Uterine smooth muscle cell (primary cell): ENCODE data around the gene USP10. TPM values are rescaled to one million over a fixed set of nuclear protein-coding genes. Genes with fewer than 3 reads are reported as not detected.

ENCODE experiments used
- total RNA-seq: library from RNA; depleted of rRNA; stranded (reverse); fragments of >200 nt; gene quantifications from 2 replicates; pipeline ENCODE4 v1.2.3, GENCODE V29; 2014

The USP10 gene, protein sequence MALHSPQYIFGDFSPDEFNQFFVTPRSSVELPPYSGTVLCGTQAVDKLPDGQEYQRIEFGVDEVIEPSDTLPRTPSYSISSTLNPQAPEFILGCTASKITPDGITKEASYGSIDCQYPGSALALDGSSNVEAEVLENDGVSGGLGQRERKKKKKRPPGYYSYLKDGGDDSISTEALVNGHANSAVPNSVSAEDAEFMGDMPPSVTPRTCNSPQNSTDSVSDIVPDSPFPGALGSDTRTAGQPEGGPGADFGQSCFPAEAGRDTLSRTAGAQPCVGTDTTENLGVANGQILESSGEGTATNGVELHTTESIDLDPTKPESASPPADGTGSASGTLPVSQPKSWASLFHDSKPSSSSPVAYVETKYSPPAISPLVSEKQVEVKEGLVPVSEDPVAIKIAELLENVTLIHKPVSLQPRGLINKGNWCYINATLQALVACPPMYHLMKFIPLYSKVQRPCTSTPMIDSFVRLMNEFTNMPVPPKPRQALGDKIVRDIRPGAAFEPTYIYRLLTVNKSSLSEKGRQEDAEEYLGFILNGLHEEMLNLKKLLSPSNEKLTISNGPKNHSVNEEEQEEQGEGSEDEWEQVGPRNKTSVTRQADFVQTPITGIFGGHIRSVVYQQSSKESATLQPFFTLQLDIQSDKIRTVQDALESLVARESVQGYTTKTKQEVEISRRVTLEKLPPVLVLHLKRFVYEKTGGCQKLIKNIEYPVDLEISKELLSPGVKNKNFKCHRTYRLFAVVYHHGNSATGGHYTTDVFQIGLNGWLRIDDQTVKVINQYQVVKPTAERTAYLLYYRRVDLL
- 46.4 and 59.5 TPM in 2 replicates for total RNA-seq

DNA sequence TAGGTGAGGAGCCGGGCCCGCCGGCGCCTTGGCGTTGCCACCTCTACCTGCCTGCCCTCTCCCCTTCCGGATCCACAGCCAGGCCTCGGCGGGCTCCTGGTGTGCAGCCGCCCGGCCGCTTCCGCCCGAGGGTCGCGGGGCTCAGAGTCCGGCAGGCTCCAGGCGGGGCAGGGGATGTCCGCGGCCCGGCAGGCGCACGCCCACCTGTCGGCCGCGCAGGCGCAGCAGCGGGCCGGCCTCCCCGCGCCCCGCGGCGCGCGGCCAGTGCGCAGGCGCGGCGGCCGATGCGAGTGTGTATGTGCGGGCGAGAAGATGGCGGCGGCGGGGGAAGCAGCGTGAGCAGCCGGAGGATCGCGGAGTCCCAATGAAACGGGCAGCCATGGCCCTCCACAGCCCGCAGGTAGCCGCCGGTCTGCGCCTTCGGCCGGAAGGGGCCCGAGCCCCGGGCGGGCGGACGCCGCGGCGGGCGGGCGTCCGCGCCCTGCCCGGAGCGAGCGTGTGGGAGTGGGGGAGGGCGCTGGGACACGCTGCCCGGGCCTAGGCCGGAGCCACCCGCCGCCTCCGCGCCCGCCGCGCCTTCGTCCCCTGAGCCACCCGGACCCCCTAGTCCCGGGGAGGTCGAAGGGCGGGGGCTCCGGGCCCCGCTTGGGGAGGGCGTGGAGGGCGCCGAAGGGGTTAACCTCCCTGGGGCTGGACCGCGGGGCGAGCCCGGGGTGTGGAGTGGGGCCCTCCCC lies at the start of gene USP10:
Gene USP10, plus strand, starts transcription at position 289 of the 734 bp plus-strand sequence. Its CDS starts 91 bp downstream, at position 380.

DNA sequence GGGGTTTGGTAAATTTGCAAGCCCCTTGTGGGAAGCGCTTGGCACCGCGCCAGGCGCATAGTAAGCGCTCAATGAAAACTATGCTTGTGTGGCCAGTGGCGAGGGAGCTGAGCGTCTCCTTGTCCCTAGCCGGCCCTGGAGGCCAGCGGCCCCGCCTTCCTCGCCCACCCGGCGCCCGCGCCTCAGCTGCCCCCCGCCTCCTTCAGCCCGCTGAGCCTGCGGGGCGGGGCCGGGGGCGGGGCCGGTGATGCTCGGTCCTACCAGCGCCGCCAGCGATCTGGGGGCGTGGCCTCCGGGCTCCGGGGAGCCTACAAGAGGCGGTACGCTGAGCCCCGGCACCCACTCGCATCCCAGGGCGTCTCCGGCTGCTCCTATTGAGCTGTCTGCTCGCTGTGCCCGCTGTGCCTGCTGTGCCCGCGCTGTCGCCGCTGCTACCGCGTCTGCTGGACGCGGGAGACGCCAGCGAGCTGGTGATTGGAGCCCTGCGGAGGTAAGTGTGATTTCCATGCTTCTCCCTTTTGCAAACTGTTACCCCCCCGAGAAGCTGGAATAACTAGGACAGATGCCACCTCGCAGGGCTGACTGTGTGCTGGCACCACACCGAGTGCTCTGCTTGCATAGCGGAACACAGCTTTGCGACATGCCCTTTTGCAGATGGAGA lies 120.0 kb downstream of the USP10 start, which contains the start of gene CRISPLD2:
Gene CRISPLD2, plus strand, starts transcription at position 342 of the 661 bp plus-strand sequence. CDS start 18,511 bp downstream, outside the sequence.

Other genes starting within 250 kb of the USP10 start
- 33.2 and 79.7 TPM in 2 replicates for gene MEAK7, start 195.3 kb upstream of the USP10 start, total RNA-seq
- 90.4 and 145 TPM in 2 replicates for gene COTL1, start 81.9 kb upstream of the USP10 start, total RNA-seq
- 71.5 and 96.2 TPM in 2 replicates for gene KLHL36, start 51.5 kb upstream of the USP10 start, total RNA-seq
- 4.5 and 5.4 TPM in 2 replicates for gene CRISPLD2, start 120.0 kb downstream of the USP10 start, total RNA-seq